ENCODE results near the gene HS3ST1. TPM values are rescaled to one million over a fixed set of nuclear protein-coding genes. Genes with fewer than 3 reads are reported as not detected.

HS3ST1 gene
- total RNA-seq, 1 experiment from 2014 or later, result not detected

DNA sequence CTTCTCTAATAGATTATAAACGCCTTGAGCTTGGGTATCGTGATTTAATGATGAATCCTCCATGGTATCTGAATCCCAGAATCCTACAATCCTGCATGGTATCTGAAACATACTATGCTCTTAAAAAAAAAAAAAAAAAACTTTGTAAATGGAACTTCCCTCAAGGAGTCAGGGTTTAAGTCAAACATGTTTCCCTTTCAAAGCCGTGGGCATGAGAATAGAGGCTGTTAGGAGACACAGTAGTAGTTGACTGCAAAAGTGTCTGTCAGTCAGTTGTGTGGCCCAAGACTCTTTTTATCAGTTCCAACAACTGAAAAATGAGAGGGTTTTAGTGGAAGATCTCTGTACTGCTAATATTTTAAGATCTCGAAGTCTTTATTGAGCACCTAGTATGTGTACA is 2.4 kb upstream of the HS3ST1 start:
- DNase-seq (ENCODE audit: low read depth), result no peak

- DNase-seq (ENCODE audit: low read depth), result no peak
Measured at GRCh38 chr4:11430536-11430935, 1.8 kb upstream of the HS3ST1 start.

- DNase-seq (ENCODE audit: low read depth), result no peak
Measured at GRCh38 chr4:11429699-11430045, 978 bp upstream of the HS3ST1 start.

- DNase-seq (ENCODE audit: low read depth), result peak; percentile 31
Measured at GRCh38 chr4:11428899-11429698, 405 bp upstream of the HS3ST1 start.

GRCh38 chr4:11427121-11427996 is 1.3 kb downstream of the HS3ST1 start:
- no peak for DNase-seq (ENCODE audit: low read depth)

GRCh38 chr4:11426731-11427120 is 2.0 kb downstream of the HS3ST1 start:
- DNase-seq (ENCODE audit: low read depth), result no peak

- no peak for DNase-seq (ENCODE audit: low read depth)
Measured at GRCh38 chr4:11426003-11426402, 2.7 kb downstream of the HS3ST1 start.

DNA sequence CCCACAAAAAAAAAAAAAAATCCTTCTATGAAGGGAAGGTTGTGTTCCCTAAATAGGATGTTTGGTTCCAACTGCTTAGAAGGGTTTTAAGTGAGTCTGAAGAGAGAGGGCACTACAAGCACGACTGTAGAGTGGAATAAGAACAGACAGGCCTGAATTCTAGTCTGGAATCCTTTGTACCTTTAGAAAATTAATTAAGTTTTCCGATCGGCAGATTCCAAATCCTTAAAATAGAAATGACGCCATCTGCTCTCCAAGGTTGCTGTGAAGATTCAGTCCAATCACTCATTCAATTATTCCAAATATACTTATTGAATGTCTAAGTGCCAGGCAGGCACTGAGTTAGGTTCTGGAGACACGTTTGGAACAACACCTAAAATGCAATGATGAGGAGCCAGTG is 3.8 kb downstream of the HS3ST1 start:
- DNase-seq (ENCODE audit: low read depth), result no peak

DNA sequence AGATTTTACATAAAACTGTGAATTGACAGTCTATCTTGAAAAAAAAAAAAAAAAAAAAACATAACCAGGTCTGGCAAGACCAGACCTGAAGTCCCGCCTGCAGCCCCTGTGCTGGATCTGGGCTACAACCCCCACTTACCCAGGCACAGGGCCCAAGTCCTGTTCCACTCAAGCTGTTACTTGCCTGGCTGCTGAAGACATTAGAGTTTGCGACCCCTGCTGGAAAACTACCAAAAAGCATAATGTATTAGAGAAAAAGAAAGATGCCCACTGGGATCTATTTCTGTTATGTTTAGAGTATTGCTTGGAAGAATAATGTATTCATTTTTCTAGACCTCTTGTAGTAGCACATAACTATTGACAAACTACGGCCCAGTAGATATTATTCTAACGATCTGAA is 4.7 kb downstream of the HS3ST1 start:
- no peak for DNase-seq (ENCODE audit: low read depth)

- DNase-seq (ENCODE audit: low read depth), result no peak
Measured at GRCh38 chr4:11423465-11423864, 5.2 kb downstream of the HS3ST1 start.

DNA sequence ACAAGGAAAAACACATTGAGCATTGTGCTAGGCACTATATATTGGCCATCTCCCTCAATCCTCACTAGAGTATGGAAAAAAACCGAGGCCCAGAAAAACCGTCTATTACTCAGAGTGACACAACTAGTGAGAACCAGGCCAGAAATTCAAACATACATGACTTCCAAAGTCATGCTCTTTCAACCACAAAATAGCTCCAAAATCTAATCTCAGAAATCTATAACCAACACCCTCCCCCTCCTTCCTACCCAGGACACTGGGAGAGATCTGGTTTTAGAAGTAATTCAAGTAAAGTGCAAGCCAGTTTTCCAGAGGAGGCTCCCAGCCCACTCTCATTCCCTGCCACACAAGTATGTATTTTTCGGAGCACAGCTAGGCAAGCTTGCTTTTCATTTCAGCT is 7.6 kb downstream of the HS3ST1 start:
- no peak for DNase-seq (ENCODE audit: low read depth)

GRCh38 chr4:11420327-11420726 is 8.4 kb downstream of the HS3ST1 start:
- no peak for DNase-seq (ENCODE audit: low read depth)

DNA sequence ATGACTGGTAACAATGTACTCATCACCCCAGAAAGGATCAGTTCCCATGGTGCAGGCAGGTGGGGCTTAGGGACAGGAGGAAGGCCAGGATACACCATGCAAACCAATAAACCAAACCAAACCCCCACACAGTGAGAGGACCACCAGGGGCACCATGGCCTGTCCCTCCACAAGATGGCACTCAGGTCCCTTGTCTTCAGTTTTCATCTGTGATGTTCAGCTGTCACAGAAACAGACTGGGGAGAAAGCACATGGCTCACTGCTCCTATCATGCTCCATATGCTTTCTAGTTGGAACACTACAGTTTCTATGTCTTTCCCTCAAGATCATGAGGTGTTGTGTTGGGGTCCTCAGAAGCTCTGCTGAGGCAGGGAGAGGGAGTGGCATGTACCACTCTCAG is 10.1 kb downstream of the HS3ST1 start:
- no peak for DNase-seq (ENCODE audit: low read depth)

DNA sequence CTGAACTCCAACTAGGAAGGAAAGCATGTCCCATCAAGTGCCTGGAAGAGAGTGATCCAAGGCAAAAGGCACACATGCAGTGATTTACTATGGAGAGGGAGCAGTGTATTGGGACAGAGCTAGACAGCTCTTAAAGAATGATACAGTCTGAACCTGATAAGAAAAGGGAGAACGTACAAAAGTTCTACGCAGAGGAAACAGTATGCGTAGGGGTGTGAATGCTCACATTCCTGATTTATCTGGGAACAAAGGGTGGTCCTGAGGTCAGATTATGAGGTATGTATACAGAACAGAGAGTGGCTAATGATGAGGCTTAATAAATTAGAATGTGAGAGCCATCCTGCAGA is 12.0 kb downstream of the HS3ST1 start:
- DNase-seq (ENCODE audit: low read depth), result no peak

DNA sequence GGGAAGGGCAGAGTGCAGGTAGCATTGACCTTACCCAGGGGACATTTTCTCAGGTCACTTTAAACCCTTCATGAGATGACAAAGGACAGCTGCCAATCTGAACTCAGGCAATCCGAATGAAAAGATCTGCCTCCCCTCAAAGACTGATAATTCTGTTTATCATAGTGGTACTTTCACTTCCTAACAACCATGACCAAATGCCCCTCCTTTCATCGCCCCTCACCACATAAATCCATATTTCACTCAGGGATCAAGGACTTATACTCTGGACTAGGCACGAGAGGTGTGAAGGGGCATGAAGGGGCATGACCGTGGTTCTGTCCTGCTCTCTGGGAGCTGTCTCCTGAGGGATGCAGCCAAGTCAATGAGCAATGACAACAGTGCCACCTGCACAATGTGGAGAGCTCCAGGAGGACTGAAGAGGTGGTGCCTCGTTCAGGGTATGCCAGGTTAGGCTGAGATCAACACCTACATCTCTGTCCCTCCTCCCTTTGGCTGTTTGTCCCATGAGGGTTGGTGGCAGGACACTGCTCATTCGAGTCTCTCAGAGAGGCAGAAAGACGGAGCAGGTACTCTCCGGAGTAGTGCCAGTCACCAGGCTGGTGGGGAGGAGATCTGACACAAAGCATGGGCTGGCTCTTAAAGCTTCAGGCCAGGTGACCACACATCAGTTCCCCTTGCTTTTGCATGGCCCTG is 12.5 kb downstream of the HS3ST1 start:
- DNase-seq (ENCODE audit: low read depth), result no peak

DNA sequence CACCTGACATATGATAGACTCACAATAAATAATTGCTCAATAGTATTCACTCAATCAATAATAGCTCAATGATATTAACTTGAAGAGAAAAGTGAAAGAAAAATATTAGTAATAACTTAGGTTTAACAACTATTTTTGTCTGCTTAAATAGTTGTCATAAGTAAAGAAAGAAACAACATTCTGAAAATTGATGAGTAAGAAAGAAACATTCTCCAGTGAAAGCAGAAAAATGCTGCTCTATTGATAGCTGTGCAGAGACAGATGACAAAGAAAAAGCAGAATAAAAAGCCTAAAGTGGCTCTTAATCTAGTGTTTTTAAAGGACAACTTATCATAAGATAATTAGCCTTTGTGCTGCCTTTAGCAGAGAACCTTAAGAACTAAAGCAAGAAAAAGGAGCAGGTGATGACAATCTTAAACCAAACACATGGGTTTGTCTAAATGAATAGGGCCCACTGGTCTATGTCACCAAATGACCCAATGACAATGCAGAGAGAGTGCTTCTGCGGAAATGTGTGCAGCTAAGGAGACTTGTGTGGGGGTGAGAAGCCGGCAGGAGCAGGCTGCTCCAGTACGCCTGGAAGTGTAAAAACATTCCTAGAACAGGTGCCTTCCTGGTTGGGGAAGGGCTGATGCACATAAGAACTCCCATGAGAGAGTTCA is 13.2 kb downstream of the HS3ST1 start:
- no peak for DNase-seq (ENCODE audit: low read depth)

DNA sequence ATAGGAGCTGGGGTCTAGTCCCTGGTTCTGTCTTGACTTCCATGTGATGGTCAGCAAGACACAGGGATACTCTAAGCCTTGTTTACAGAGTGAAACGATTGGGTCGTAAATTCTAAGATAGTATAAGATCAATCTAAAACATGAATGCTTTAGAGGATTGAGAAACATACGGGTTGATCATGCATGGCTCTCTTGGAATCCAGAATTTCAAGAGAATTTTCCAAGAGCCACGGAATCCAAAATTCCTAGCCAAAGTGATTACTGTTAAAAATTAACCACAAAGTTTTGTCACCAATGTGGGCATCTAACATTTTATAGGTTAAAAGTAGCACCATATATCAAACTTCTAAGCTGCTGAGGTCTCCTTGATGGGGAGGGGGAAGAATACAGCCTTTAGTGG is 16.5 kb downstream of the HS3ST1 start:
- no peak for DNase-seq (ENCODE audit: low read depth)

GRCh38 chr4:11409632-11410031 is 19.1 kb downstream of the HS3ST1 start:
- DNase-seq (ENCODE audit: low read depth), result no peak

DNA sequence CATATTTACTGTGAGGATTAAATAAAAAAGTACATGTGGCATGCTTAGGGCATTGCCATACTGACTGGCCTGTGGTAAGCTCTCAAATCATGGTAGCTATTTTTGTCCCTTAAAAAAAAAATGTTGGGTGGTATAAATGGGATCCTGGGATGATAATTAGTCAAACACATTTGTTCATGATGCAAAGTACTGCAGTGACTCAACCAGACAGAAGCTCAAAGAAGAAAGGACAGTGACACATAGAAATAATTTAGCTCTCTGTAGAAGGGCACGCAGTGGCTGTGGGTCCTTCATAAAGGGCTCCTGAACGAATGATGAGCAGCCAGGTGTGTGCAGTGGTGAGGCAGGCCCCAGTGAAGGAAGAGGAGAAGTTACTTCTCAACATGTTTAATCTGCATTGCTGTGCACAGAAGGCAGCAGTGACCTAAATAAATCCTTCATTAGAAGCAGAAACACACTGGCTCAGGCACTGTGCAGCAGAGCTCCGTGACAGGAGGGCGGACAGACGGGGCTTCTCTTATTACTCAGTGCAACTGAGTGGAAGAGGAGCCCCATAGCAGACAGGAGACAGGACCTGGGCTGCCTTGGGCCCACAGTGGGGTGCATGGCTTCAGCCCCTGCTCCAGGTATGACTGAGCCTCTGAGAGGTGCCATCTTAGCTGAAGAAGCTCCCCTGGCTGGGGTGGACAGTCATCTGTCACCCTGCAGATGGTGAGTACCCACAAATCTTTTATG is 20.3 kb downstream of the HS3ST1 start:
- no peak for DNase-seq (ENCODE audit: low read depth)

DNA sequence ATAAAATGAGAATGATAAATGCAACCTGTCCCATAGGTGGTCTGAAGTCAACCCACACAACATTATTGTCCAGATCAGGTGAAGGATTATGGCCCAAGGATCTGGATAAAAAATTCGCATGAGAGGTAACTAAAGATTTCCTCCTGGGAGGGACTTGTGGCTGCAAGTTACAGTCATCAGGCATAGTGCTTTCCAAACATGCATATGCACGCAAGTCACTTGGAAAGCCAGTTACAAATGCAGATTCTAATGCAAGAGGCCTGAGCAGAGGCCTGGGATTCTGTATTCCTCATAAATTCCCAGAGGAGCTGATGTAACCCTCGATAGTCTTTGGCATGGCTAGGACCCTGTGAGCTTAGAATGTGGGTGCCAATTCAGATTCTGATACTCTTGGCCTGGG is 21.1 kb downstream of the HS3ST1 start:
- DNase-seq (ENCODE audit: low read depth), result no peak

GRCh38 chr4:11404431-11404830 is 24.3 kb downstream of the HS3ST1 start:
- no peak for DNase-seq (ENCODE audit: low read depth)
